Parathyroid adenoma (tissue), 2 donors: Measurements from ENCODE around the gene PIGN.

ENCODE experiments used
- H2AFZ ChIP-seq: fragments of 300-600 bp; sonication (generic); one replicate; pipeline ENCODE4 v1.7.0; 2017; ENCODE audit warnings: antibody characterized with exemption, mild to moderate bottlenecking
- H3K27ac ChIP-seq: fragments of 300-600 bp; sonication (generic); one replicate; pipeline ENCODE4 v1.7.0; 2017
- H3K27me3 ChIP-seq: fragments of 300-600 bp; sonication (generic); one replicate; pipeline ENCODE4 v1.7.0; 2017; ENCODE audit warnings: low read length; ENCODE audit not compliant: control insufficient read depth, insufficient read depth
- H3K36me3 ChIP-seq: fragments of 300-600 bp; sonication (generic); one replicate; pipeline ENCODE4 v1.7.0; 2017; ENCODE audit warnings: low read length; ENCODE audit not compliant: control insufficient read depth, insufficient read depth
- H3K4me1 ChIP-seq: fragments of 300-600 bp; sonication (generic); one replicate; pipeline ENCODE4 v1.7.0; 2017; ENCODE audit warnings: control low read depth
- H3K4me2 ChIP-seq: fragments of 300-600 bp; sonication (generic); one replicate; pipeline ENCODE4 v1.7.0; 2017; ENCODE audit warnings: low read length
- H3K4me3 ChIP-seq: fragments of 300-600 bp; sonication (generic); one replicate; pipeline ENCODE4 v1.7.0; 2017; ENCODE audit warnings: low read depth, low read length
- H3K79me2 ChIP-seq: fragments of 300-600 bp; sonication (generic); one replicate; pipeline ENCODE4 v1.7.0; 2017; ENCODE audit warnings: control low read depth
- H3K9ac ChIP-seq: fragments of 300-600 bp; sonication (generic); one replicate; pipeline ENCODE4 v1.7.0; 2017; ENCODE audit warnings: mild to moderate bottlenecking
- H3K9me3 ChIP-seq: fragments of 300-600 bp; sonication (generic); one replicate; pipeline ENCODE4 v1.7.0; 2017; ENCODE audit warnings: low read length; ENCODE audit not compliant: control insufficient read depth
- CTCF ChIP-seq: fragments of 300-600 bp; sonication (generic); IDR thresholded peaks from one replicate; pipeline ENCODE4 v1.7.0; 2017; ENCODE audit warnings: antibody characterized with exemption, mild to moderate bottlenecking
- donor health status: primary hyperparathyroidism.

PIGN gene

GRCh38 chr18:62183578-62184195 is 3.2 kb downstream of the PIGN start:
- Histone ChIP-seq H3K9ac (no peak overlapping the region), H2AFZ (no peak overlapping the region), H3K27ac (no peak overlapping the region), H3K4me2 (no peak overlapping the region), H3K9me3 (no peaks in the 10 kb centered on the region), H3K4me1 (peaks cover 3% of the 10 kb centered on the region), H3K27me3 (no peaks in the 10 kb centered on the region), H3K36me3 (no peaks in the 10 kb centered on the region), H3K4me3 (no peak overlapping the region), H3K79me2 (peaks cover 26% of the 10 kb centered on the region)
- TF ChIP-seq CTCF = peak; percentile 95

GRCh38 chr18:62182220-62182619 is 4.6 kb downstream of the PIGN start:
- TF ChIP-seq CTCF = no peak
- H3K27ac ChIP-seq = no peak overlapping the region

GRCh38 chr18:62179213-62179612 is 7.6 kb downstream of the PIGN start:
- H2AFZ ChIP-seq = no peak overlapping the region
- no peak overlapping the region for H3K4me2 ChIP-seq
- no peaks in the 10 kb centered on the region for H3K27me3 ChIP-seq
- H3K79me2 ChIP-seq = peaks cover 17% of the 10 kb centered on the region
- no peaks in the 10 kb centered on the region for H3K36me3 ChIP-seq
- no peaks in the 10 kb centered on the region for H3K4me1 ChIP-seq
- H3K27ac ChIP-seq = no peak overlapping the region
- H3K9me3 ChIP-seq = no peaks in the 10 kb centered on the region
- H3K4me3 ChIP-seq = no peak overlapping the region
- no peak overlapping the region for H3K9ac ChIP-seq
- TF ChIP-seq CTCF = no peak

More at GRCh38 chr18:62182220-62182619, 4.6 kb downstream of the PIGN start:
- H3K4me2 ChIP-seq = no peak overlapping the region
- H3K4me3 ChIP-seq = no peak overlapping the region
- no peaks in the 10 kb centered on the region for H3K27me3 ChIP-seq
- no peak overlapping the region for H3K9ac ChIP-seq
- no peak overlapping the region for H2AFZ ChIP-seq
- H3K79me2 ChIP-seq = peaks cover 17% of the 10 kb centered on the region
- no peaks in the 10 kb centered on the region for H3K4me1 ChIP-seq
- no peaks in the 10 kb centered on the region for H3K9me3 ChIP-seq
- H3K36me3 ChIP-seq = no peaks in the 10 kb centered on the region

- H3K4me2 ChIP-seq = no peak overlapping the region
- H3K27me3 ChIP-seq = no peaks in the 10 kb centered on the region
- H3K9ac ChIP-seq = no peak overlapping the region
- peaks cover 10% of the 10 kb centered on the region for H3K79me2 ChIP-seq
- H3K27ac ChIP-seq = no peak overlapping the region
- TF ChIP-seq CTCF = no peak
- H3K4me3 ChIP-seq = no peak overlapping the region
- no peaks in the 10 kb centered on the region for H3K9me3 ChIP-seq
- H3K36me3 ChIP-seq = no peaks in the 10 kb centered on the region
- H3K4me1 ChIP-seq = no peaks in the 10 kb centered on the region
- H2AFZ ChIP-seq = no peak overlapping the region
These were observed 9.6 kb downstream of the PIGN start for GRCh38 chr18:62177271-62177670.

- Histone ChIP-seq H3K4me2 (no peak overlapping the region), H3K36me3 (no peaks in the 10 kb centered on the region), H3K4me3 (no peak overlapping the region), H2AFZ (no peak overlapping the region), H3K27ac (no peak overlapping the region), H3K9ac (no peak overlapping the region), H3K79me2 (peaks cover 6% of the 10 kb centered on the region), H3K4me1 (no peaks in the 10 kb centered on the region), H3K9me3 (no peaks in the 10 kb centered on the region), H3K27me3 (no peaks in the 10 kb centered on the region)
- TF ChIP-seq CTCF = no peak
These were observed 11.3 kb downstream of the PIGN start for GRCh38 chr18:62175521-62175920.
